Fibroblast of lung (primary cell): Measurements from ENCODE around the gene POLN. TPM values are rescaled to one million over a fixed set of nuclear protein-coding genes. Genes with fewer than 3 reads are reported as not detected.

Source experiments
- DNase-seq, 2 donors: peaks; one replicate each; pipeline versions ENCODE4 v3.0.0 to v3.0.0-alpha.2; 2010; ENCODE audit warnings: low read depth in 2 of 2
- H2AFZ ChIP-seq: 2 replicates; pipeline ENCODE4 v1.5.1; 2012; ENCODE audit warnings: low read length, control low read depth, inconsistent platforms
- H3K27ac ChIP-seq: 2 replicates; pipeline ENCODE4 v1.5.1; 2011; ENCODE audit warnings: low read length, control low read depth; ENCODE audit not compliant: insufficient read depth
- H3K27me3 ChIP-seq: 2 replicates; pipeline ENCODE4 v1.5.1; 2011; ENCODE audit warnings: mild to moderate bottlenecking, low read length; ENCODE audit not compliant: control insufficient read depth, insufficient read depth
- H3K36me3 ChIP-seq: 2 replicates; pipeline ENCODE4 v1.5.1; 2011; ENCODE audit warnings: low read length; ENCODE audit not compliant: control insufficient read depth, insufficient read depth
- H3K4me1 ChIP-seq: 2 replicates; pipeline ENCODE4 v1.5.1; 2011; ENCODE audit warnings: low read length; ENCODE audit not compliant: control insufficient read depth, insufficient read depth; ENCODE audit errors: extremely low read depth
- H3K4me2 ChIP-seq: 2 replicates; pipeline ENCODE4 v1.5.1; 2011; ENCODE audit warnings: low read length, control low read depth; ENCODE audit not compliant: insufficient read depth; ENCODE audit errors: extremely low read depth
- H3K4me3 ChIP-seq, 4 experiments: fragments of 200-600 bp in 1 of 4; sonication (generic) in 1 of 4; replicated peaks in 1 of 4; 2 replicates each; pipeline ENCODE4 v1.5.1; 2011 to 2016; ENCODE audit warnings: low read length in 4 of 4, low read depth in 3 of 4, mild to moderate bottlenecking in 3 of 4, control low read depth in 2 of 4, inconsistent platforms in 1 of 4, mixed read lengths in 1 of 4; ENCODE audit not compliant: insufficient read depth in 1 of 4; ENCODE audit errors: control extremely low read depth in 1 of 4
- H3K79me2 ChIP-seq: 2 replicates; pipeline ENCODE4 v1.5.1; 2012; ENCODE audit warnings: mild to moderate bottlenecking, low read length, inconsistent platforms; ENCODE audit not compliant: control insufficient read depth, insufficient read depth
- H3K9ac ChIP-seq: 2 replicates; pipeline ENCODE4 v1.5.1; 2011; ENCODE audit warnings: mild to moderate bottlenecking, low read length, control low read depth; ENCODE audit not compliant: insufficient read depth
- H3K9me3 ChIP-seq: 2 replicates; pipeline ENCODE4 v1.5.1; 2012; ENCODE audit warnings: low read depth, low read length; ENCODE audit not compliant: control insufficient read depth, insufficient read depth
- H4K20me1 ChIP-seq: 2 replicates; pipeline ENCODE4 v1.5.1; 2011; ENCODE audit warnings: low read length; ENCODE audit not compliant: control insufficient read depth, insufficient read depth; ENCODE audit errors: extremely low read depth
- EZH2 ChIP-seq: IDR thresholded peaks from 2 replicates; pipeline ENCODE4 v1.5.1; 2012; ENCODE audit warnings: low read length, control low read depth, mild to moderate bottlenecking; ENCODE audit errors: missing control alignments
- polyA plus RNA-seq, 2 donors: library from polyadenylated mRNA; depleted of rRNA in 1 of 2; stranded (reverse) in 1 of 2; unstranded in 1 of 2; fragments of >200 nt; gene quantifications; 2 replicates each; pipeline ENCODE4 v1.2.1, GENCODE V29; 2011 to 2012; ENCODE audit warnings: missing spikeins in 1 of 2
- total RNA-seq: library from RNA; depleted of rRNA; stranded (reverse); fragments of >200 nt; gene quantifications from 2 replicates; pipeline ENCODE4 v1.2.1, GENCODE V29; 2014
- TF ChIP-seq, protein P1 (sequence below), 2 donors: IDR thresholded peaks in 1 of 2; conservative IDR thresholded peaks in 1 of 2; 1 replicate in 1 of 2; 2 replicates in 1 of 2; pipeline ENCODE4 v1.5.1; 2011 to 2012; ENCODE audit warnings: low read length in 2 of 2, control low read depth in 1 of 2, inconsistent platforms in 1 of 2, low read depth in 1 of 2, mild to moderate bottlenecking in 1 of 2

The POLN gene
- total and polyA plus RNA-seq, 2 donors (not counting 1 experiment from before 2014, with no cell fraction given) = 0.58 to 5.6 TPM

DNA sequence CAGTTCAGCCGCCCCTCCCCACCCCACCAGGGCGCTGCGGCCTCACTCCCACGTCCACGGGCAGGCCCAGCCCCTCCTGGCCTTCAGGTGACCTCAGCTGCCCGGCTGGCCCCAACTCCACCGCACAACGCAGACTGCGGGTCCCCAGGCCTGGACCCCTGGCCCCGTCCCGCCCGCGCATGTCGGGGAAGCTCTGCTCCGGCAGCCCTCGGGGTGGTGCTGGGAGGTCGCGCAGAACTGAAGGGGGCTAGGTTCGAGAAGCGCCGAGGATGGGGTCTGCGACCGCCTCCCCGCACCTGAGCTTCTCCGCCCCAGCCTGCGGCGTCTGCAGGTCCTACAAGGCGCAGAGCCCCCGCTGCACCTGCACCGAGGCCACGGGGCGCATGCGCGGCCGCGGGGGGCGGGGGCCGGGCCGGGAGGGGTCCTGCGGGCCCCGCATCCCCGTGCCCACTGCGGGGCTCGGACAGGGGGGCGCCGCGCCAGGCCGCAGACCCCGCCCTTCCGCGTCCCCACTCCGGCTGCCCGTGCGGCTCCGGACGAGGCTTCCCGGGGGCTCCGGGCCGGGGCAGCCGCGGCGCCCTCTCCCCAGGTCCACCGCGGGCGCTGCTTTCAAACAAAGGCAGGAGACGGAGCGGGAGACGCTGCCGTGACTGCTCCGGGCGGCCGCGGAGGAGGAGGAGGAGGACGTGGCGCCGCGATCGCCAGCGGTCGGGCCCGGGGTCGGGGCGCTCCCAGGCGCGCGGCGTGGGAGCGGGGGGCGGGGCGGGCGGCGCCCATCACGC is 183.5 kb downstream of the POLN start:
- Histone ChIP-seq H3K27ac (no peak overlapping the region), H4K20me1 (no peaks in the 10 kb centered on the region), H3K4me1 (no peaks in the 10 kb centered on the region), H3K27me3 (peaks cover 22% of the 10 kb centered on the region), H3K4me2 (no peak overlapping the region), H3K79me2 (no peaks in the 10 kb centered on the region), H3K9ac (no peak overlapping the region), H3K36me3 (no peaks in the 10 kb centered on the region), H3K4me3 (peak overlapping the region in 1 of 4 experiments; percentile 17), H3K9me3 (no peaks in the 10 kb centered on the region), H2AFZ (no peak overlapping the region)
- TF ChIP-seq EZH2 = peak; percentile 77
- TF ChIP-seq, protein P1, sequence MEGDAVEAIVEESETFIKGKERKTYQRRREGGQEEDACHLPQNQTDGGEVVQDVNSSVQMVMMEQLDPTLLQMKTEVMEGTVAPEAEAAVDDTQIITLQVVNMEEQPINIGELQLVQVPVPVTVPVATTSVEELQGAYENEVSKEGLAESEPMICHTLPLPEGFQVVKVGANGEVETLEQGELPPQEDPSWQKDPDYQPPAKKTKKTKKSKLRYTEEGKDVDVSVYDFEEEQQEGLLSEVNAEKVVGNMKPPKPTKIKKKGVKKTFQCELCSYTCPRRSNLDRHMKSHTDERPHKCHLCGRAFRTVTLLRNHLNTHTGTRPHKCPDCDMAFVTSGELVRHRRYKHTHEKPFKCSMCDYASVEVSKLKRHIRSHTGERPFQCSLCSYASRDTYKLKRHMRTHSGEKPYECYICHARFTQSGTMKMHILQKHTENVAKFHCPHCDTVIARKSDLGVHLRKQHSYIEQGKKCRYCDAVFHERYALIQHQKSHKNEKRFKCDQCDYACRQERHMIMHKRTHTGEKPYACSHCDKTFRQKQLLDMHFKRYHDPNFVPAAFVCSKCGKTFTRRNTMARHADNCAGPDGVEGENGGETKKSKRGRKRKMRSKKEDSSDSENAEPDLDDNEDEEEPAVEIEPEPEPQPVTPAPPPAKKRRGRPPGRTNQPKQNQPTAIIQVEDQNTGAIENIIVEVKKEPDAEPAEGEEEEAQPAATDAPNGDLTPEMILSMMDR (conservative IDR thresholded peaks at IDR 0.05 in 1 of 2, IDR thresholded peaks at IDR 0.05 in 1 of 2; ENCODE audit: low read depth in 1 of 2, low read length in 2 of 2) = no peak
- DNase-seq = no peak

- Histone ChIP-seq H3K79me2 (no peaks in the 10 kb centered on the region), H2AFZ (no peak overlapping the region), H3K9me3 (no peaks in the 10 kb centered on the region), H3K4me3 (no peak overlapping the region), H3K4me2 (no peak overlapping the region), H3K9ac (no peak overlapping the region), H3K27me3 (peaks cover 22% of the 10 kb centered on the region), H4K20me1 (no peaks in the 10 kb centered on the region), H3K36me3 (no peaks in the 10 kb centered on the region), H3K27ac (no peak overlapping the region), H3K4me1 (no peaks in the 10 kb centered on the region)
- no peak for DNase-seq
- peak; percentile 38 for TF ChIP-seq EZH2
- TF ChIP-seq, protein P1 (conservative IDR thresholded peaks at IDR 0.05 in 1 of 2, IDR thresholded peaks at IDR 0.05 in 1 of 2; ENCODE audit: low read depth in 1 of 2, low read length in 2 of 2) = no peak
Observed at GRCh38 chr4:2057382-2058065, 184.4 kb downstream of the POLN start.

GRCh38 chr4:2054217-2054616 is 187.7 kb downstream of the POLN start:
- TF ChIP-seq EZH2 = no peak
- TF ChIP-seq, protein P1 (conservative IDR thresholded peaks at IDR 0.05 in 1 of 2, IDR thresholded peaks at IDR 0.05 in 1 of 2; ENCODE audit: low read depth in 1 of 2, low read length in 2 of 2) = no peak

More at GRCh38 chr4:2054217-2054616, 187.7 kb downstream of the POLN start:
- no peaks in the 10 kb centered on the region for H4K20me1 ChIP-seq
- H3K79me2 ChIP-seq = no peaks in the 10 kb centered on the region
- H3K4me3 ChIP-seq = no peak overlapping the region
- no peak overlapping the region for H3K27ac ChIP-seq
- H3K4me2 ChIP-seq = no peak overlapping the region
- no peak overlapping the region for H2AFZ ChIP-seq
- H3K4me1 ChIP-seq = no peaks in the 10 kb centered on the region
- H3K9me3 ChIP-seq = no peaks in the 10 kb centered on the region
- peaks cover 15% of the 10 kb centered on the region for H3K27me3 ChIP-seq
- no peak for DNase-seq
- no peaks in the 10 kb centered on the region for H3K36me3 ChIP-seq
- no peak overlapping the region for H3K9ac ChIP-seq
